ENCODE results near the gene PXDN. TPM values are rescaled to one million over a fixed set of nuclear protein-coding genes. Genes with fewer than 3 reads are reported as not detected.

The PXDN gene
- total RNA-seq (2012; rRNA removed): 159 and 194 TPM in 2 replicates

- peak within 1 kb of the TSS; percentile 81 for H3K4me3 ChIP-seq (ENCODE audit: low read length)
- H3K4me2 ChIP-seq (ENCODE audit: low read length): peak within 1 kb of the TSS; percentile 92
- no peaks in the 10 kb centered on the region for H3K27me3 ChIP-seq (ENCODE audit: control insufficient read depth, insufficient read depth, low read length)
- peaks cover 8% of the 10 kb centered on the region for H3K36me3 ChIP-seq (ENCODE audit: insufficient read depth, low read length)
- peaks cover 40% of the 10 kb centered on the region for H3K4me1 ChIP-seq (ENCODE audit: control insufficient read depth, insufficient read depth, low read length)
- peak within 1 kb of the TSS; percentile 89 for H3K9ac ChIP-seq (ENCODE audit: low read depth, low read length)
- H3K9me3 ChIP-seq (replicated peaks; ENCODE audit: low read length): no peaks in the 10 kb centered on the region
Measured at GRCh38 chr2:1744446-1745170, at the start of gene PXDN. Gene PXDN (minus strand): TSS chr2:1744515. CDS start chr2:1744455, 60 bp downstream.

GRCh38 chr2:1793868-1794445 lies 49.6 kb upstream of the PXDN start:
- no peak overlapping the region for H3K4me3 ChIP-seq (ENCODE audit: low read length)
- no peaks in the 10 kb centered on the region for H3K36me3 ChIP-seq (ENCODE audit: insufficient read depth, low read length)
- peaks cover 13% of the 10 kb centered on the region for H3K4me1 ChIP-seq (ENCODE audit: control insufficient read depth, insufficient read depth, low read length)

GRCh38 chr2:1793001-1793867 lies 48.9 kb upstream of the PXDN start:
- Histone ChIP-seq H3K9me3 (replicated peaks; ENCODE audit: low read length) (no peaks in the 10 kb centered on the region), H3K4me3 (ENCODE audit: low read length) (no peak overlapping the region), H3K9ac (ENCODE audit: low read depth, low read length) (no peak overlapping the region), H3K27me3 (ENCODE audit: control insufficient read depth, insufficient read depth, low read length) (peaks cover 6% of the 10 kb centered on the region), H3K4me2 (ENCODE audit: low read length) (no peak overlapping the region), H3K4me1 (ENCODE audit: control insufficient read depth, insufficient read depth, low read length) (peaks cover 13% of the 10 kb centered on the region), H3K36me3 (ENCODE audit: insufficient read depth, low read length) (no peaks in the 10 kb centered on the region)

More at GRCh38 chr2:1793868-1794445, 49.6 kb upstream of the PXDN start:
- no peak overlapping the region for H3K4me2 ChIP-seq (ENCODE audit: low read length)
- H3K9me3 ChIP-seq (replicated peaks; ENCODE audit: low read length): no peaks in the 10 kb centered on the region
- peaks cover 9% of the 10 kb centered on the region for H3K27me3 ChIP-seq (ENCODE audit: control insufficient read depth, insufficient read depth, low read length)
- no peak overlapping the region for H3K9ac ChIP-seq (ENCODE audit: low read depth, low read length)

GRCh38 chr2:1791685-1792435 lies 47.5 kb upstream of the PXDN start:
- H3K27me3 ChIP-seq (ENCODE audit: control insufficient read depth, insufficient read depth, low read length): peaks cover 6% of the 10 kb centered on the region
- no peak overlapping the region for H3K4me3 ChIP-seq (ENCODE audit: low read length)
- H3K9me3 ChIP-seq (replicated peaks; ENCODE audit: low read length): no peaks in the 10 kb centered on the region
- H3K36me3 ChIP-seq (ENCODE audit: insufficient read depth, low read length): no peaks in the 10 kb centered on the region
- peak overlapping the region; percentile 65 for H3K4me2 ChIP-seq (ENCODE audit: low read length)
- H3K9ac ChIP-seq (ENCODE audit: low read depth, low read length): peak overlapping the region; percentile 39
- peaks cover 13% of the 10 kb centered on the region for H3K4me1 ChIP-seq (ENCODE audit: control insufficient read depth, insufficient read depth, low read length)

GRCh38 chr2:1791006-1791605 lies 46.8 kb upstream of the PXDN start:
- no peaks in the 10 kb centered on the region for H3K9me3 ChIP-seq (replicated peaks; ENCODE audit: low read length)
- H3K4me3 ChIP-seq (ENCODE audit: low read length): no peak overlapping the region
- H3K27me3 ChIP-seq (ENCODE audit: control insufficient read depth, insufficient read depth, low read length): peaks cover 6% of the 10 kb centered on the region
- no peaks in the 10 kb centered on the region for H3K36me3 ChIP-seq (ENCODE audit: insufficient read depth, low read length)
- H3K4me1 ChIP-seq (ENCODE audit: control insufficient read depth, insufficient read depth, low read length): peaks cover 13% of the 10 kb centered on the region
- H3K4me2 ChIP-seq (ENCODE audit: low read length): no peak overlapping the region
- H3K9ac ChIP-seq (ENCODE audit: low read depth, low read length): no peak overlapping the region

- Histone ChIP-seq H3K9me3 (replicated peaks; ENCODE audit: low read length) (no peaks in the 10 kb centered on the region), H3K36me3 (ENCODE audit: insufficient read depth, low read length) (no peaks in the 10 kb centered on the region), H3K27me3 (ENCODE audit: control insufficient read depth, insufficient read depth, low read length) (peaks cover 6% of the 10 kb centered on the region), H3K9ac (ENCODE audit: low read depth, low read length) (no peak overlapping the region), H3K4me3 (ENCODE audit: low read length) (no peak overlapping the region), H3K4me1 (ENCODE audit: control insufficient read depth, insufficient read depth, low read length) (peaks cover 13% of the 10 kb centered on the region), H3K4me2 (ENCODE audit: low read length) (no peak overlapping the region)
Measured at GRCh38 chr2:1790473-1790872, 46.2 kb upstream of the PXDN start.

GRCh38 chr2:1789610-1790009 lies 45.3 kb upstream of the PXDN start:
- peaks cover 13% of the 10 kb centered on the region for H3K4me1 ChIP-seq (ENCODE audit: control insufficient read depth, insufficient read depth, low read length)
- H3K4me3 ChIP-seq (ENCODE audit: low read length): no peak overlapping the region
- no peak overlapping the region for H3K9ac ChIP-seq (ENCODE audit: low read depth, low read length)
- peaks cover 3% of the 10 kb centered on the region for H3K27me3 ChIP-seq (ENCODE audit: control insufficient read depth, insufficient read depth, low read length)
- no peaks in the 10 kb centered on the region for H3K36me3 ChIP-seq (ENCODE audit: insufficient read depth, low read length)
- no peaks in the 10 kb centered on the region for H3K9me3 ChIP-seq (replicated peaks; ENCODE audit: low read length)
- H3K4me2 ChIP-seq (ENCODE audit: low read length): no peak overlapping the region

- Histone ChIP-seq H3K9ac (ENCODE audit: low read depth, low read length) (no peak overlapping the region), H3K4me3 (ENCODE audit: low read length) (no peak overlapping the region), H3K27me3 (ENCODE audit: control insufficient read depth, insufficient read depth, low read length) (peaks cover 13% of the 10 kb centered on the region), H3K9me3 (replicated peaks; ENCODE audit: low read length) (no peaks in the 10 kb centered on the region), H3K36me3 (ENCODE audit: insufficient read depth, low read length) (no peaks in the 10 kb centered on the region), H3K4me1 (ENCODE audit: control insufficient read depth, insufficient read depth, low read length) (peaks cover 13% of the 10 kb centered on the region), H3K4me2 (ENCODE audit: low read length) (no peak overlapping the region)
Measured at GRCh38 chr2:1788478-1788959, 44.2 kb upstream of the PXDN start.

- H3K9ac ChIP-seq (ENCODE audit: low read depth, low read length): no peak overlapping the region
- H3K4me1 ChIP-seq (ENCODE audit: control insufficient read depth, insufficient read depth, low read length): peaks cover 13% of the 10 kb centered on the region
- H3K36me3 ChIP-seq (ENCODE audit: insufficient read depth, low read length): no peaks in the 10 kb centered on the region
- no peak overlapping the region for H3K4me2 ChIP-seq (ENCODE audit: low read length)
- H3K9me3 ChIP-seq (replicated peaks; ENCODE audit: low read length): no peaks in the 10 kb centered on the region
- H3K4me3 ChIP-seq (ENCODE audit: low read length): no peak overlapping the region
- peaks cover 17% of the 10 kb centered on the region for H3K27me3 ChIP-seq (ENCODE audit: control insufficient read depth, insufficient read depth, low read length)
Measured at GRCh38 chr2:1787755-1788477, 43.6 kb upstream of the PXDN start.

GRCh38 chr2:1784986-1785617 lies 40.8 kb upstream of the PXDN start:
- H3K27me3 ChIP-seq (ENCODE audit: control insufficient read depth, insufficient read depth, low read length): peaks cover 41% of the 10 kb centered on the region
- H3K9ac ChIP-seq (ENCODE audit: low read depth, low read length): no peak overlapping the region
- H3K4me1 ChIP-seq (ENCODE audit: control insufficient read depth, insufficient read depth, low read length): no peaks in the 10 kb centered on the region
- H3K4me2 ChIP-seq (ENCODE audit: low read length): no peak overlapping the region
- no peak overlapping the region for H3K4me3 ChIP-seq (ENCODE audit: low read length)
- no peaks in the 10 kb centered on the region for H3K9me3 ChIP-seq (replicated peaks; ENCODE audit: low read length)
- H3K36me3 ChIP-seq (ENCODE audit: insufficient read depth, low read length): no peaks in the 10 kb centered on the region
